NCI-H187 (cell line): ENCODE results near the gene TMEM185B.
"Not testable (repeated sequence)": the region's sequence is repeated elsewhere in the genome, so short reads cannot be mapped to it uniquely, and the experiment has no call there.

Source experiments
- DNase-seq, 2 experiments: peaks; one replicate each; lab custom pipeline; 2025; lab: John Stamatoyannopoulos, UW

Gene TMEM185B

DNA sequence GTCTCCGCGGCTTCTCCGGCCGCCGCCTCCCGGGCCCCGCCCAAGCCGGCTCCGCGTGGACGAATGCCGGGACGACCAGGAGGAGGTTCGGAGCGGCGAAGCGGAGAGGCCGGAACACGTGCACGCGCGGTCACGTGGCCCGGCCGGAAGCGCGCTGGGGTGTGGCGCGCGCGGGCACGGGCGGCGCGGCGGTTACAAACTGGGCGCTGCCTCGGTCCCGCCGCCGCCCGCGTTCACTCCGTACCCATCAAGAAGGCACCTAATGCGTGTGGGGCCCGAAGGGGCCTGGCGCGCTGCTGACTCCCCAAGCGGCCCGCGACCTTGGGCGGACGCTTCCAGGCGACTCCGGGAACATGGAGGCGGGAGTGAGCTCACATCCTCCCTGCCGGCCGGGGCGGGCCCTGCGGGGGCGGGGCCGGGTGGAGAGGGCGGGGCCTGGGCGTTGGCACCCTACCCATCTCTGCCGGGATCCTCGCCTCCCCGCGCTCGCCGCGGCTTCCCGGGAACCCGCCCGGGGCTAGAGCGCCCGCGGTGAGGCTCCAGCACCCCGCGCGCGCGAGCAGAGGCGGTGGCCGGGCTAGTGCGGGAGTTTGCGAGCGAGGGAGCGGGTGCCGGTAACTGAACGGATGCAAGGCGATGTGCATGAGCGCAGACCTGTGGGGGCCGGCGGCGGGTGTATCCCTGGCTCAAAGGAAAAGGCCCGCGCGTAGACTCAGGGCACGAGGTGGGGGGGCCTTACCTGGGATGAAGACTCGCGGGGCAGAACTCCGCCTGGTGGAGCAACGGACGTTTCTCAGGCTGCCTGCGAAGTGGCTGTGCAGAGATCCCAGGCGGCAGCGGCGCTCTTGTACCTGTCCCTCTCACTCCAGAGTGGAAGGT, at the start of gene TMEM185B:
TSS of gene TMEM185B (minus strand) at position 367 of the 879 bp plus-strand sequence. CDS start 424 bp downstream, outside the sequence.
- peak; percentile 54 to 79 for DNase-seq

- no peak for DNase-seq
These were observed 48.6 kb upstream of the TMEM185B start for GRCh38 chr2:120271711-120272379.

- DNase-seq, result no peak
These were observed 46.6 kb upstream of the TMEM185B start for GRCh38 chr2:120269816-120270215.

GRCh38 chr2:120269076-120269744, 46.0 kb upstream of the TMEM185B start:
- no peak for DNase-seq

- DNase-seq, result no peak
These were observed 44.1 kb upstream of the TMEM185B start for GRCh38 chr2:120267348-120267747.

DNA sequence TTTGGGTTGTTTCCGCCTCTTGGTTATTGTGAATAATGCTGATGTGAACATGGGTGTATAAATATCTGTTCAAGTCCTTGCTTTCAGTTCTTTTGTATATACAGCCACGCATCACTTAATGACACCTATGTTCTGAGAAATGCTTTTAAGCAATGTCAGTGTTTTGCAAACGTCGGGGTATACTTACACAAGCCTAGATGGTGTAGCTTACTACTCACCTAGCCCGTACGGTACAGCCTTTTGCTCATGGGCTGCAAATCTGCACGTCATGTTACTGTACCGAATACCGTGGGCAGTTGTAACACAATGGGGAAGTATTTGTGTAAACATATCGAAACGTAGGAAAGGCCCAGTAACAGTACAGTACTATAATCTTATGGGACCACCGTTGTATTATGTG, 41.8 kb upstream of the TMEM185B start:
- no peak for DNase-seq

- DNase-seq, result no peak
These were observed 39.7 kb upstream of the TMEM185B start for GRCh38 chr2:120262761-120263428.

DNA sequence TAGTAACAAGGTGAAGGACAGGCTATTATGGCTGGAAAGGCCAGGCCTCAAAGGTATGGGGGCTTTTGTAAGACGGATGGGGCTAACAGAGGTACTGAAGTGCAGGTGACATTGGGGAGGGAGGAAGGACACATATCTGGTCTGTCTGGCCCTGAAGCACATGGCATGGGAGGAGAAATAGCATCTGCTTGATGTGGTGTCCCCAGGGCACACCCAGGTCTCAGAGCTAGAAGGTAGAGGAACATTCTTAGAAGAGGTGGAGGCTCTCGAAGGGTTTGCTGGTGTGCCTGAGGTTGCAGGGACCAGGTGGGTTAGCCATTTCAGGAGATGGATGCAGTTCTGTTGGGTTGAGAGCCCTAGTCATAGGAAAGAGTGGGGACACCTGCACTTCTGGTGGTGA, 39.0 kb upstream of the TMEM185B start:
- no peak for DNase-seq

DNA sequence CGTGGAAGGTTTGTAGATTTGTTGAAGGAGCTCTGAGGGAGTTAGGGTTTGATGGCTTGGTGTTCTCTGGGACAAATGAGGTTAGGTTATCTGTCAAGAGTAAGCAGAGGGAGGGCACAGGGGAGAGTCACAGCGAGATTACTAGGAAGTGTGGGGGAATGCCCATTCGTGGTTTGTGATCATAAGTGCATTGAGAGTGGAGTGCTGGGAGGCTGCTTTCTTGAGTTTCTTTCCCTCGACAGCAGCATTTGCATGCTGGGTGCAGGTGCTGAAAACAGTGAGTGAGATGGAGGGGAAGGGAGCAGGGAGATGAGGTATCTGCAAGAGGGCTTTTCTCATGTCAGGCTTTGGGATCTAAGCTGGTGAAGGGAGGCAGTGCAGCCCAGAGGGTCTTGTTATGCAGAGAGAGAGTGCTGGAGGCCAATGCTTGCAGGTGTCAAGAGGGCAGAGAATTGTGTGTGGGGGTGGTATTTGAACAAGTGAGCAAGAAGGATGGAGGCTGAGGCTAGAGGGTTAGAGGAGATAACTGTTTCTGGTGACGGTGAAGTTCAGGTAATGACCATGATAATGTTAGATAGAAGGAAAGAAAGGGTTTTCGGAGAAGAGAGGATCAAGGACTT, 38.3 kb upstream of the TMEM185B start:
- no peak for DNase-seq

- no peak for DNase-seq
These were observed 37.5 kb upstream of the TMEM185B start for GRCh38 chr2:120260736-120261135.

- DNase-seq, result not testable (repeated sequence)
These were observed 36.7 kb upstream of the TMEM185B start for GRCh38 chr2:120259939-120260338.

DNA sequence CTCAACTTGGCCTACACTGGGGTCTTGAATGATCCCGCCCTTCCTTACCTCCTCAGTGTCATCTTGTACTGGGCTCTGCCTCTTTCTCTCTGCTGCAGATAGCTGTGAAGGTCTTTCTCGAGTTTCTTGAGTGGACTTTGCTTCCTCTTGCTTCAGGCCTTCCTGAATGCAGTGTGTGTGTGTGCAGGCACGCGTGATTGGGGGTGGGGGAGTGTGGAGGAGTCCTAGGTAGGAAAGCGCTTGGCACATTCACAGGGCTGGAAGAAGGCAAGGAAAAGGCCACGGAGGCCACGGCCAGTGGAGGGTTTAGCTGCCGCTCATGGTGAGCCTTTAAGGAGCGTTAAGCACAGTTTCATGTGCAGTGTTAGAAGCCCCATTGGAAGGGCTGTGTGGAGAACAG, 35.0 kb upstream of the TMEM185B start:
- DNase-seq, result no peak

DNA sequence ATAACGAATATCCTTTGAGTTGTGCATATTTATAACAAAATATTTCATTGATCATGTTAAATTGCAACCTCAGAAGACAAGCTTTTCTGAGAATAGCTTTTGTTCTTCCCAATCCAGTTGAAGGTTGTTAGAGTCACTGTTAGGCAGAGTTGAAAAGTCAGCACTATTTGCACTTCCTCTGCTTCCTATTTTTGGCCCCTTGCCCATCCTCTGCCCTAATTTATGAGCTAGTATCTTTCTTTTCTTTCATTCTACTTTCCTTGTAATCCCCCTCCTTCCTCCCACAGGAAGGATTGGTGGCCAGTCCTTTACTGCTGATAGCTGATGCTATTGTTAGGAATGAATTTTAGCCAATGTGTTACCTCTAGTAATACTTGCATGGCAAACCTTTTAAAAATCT, 34.3 kb upstream of the TMEM185B start:
- no peak for DNase-seq

DNA sequence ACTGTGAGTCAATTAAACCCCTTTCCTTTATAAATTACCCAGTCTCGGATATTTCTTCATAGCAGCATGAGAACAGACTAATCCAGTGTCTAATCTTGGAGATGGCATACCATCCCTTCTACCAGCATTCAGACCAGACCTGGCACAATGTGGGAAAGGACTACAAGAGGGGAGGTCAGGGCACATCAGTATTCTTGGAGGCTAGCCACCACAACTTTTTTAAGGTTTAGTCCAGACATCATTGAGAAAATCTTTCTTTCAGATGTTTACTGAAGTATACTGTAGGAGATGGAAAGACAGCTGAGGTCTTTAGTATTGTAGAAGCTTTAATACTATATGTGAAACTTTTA, 33.4 kb upstream of the TMEM185B start:
- no peak for DNase-seq

- DNase-seq, result no peak
These were observed 32.9 kb upstream of the TMEM185B start for GRCh38 chr2:120255986-120256650.

GRCh38 chr2:120255071-120255470, 31.9 kb upstream of the TMEM185B start:
- no peak for DNase-seq

GRCh38 chr2:120254178-120254577, 31.0 kb upstream of the TMEM185B start:
- no peak for DNase-seq

GRCh38 chr2:120253021-120253882, 30.1 kb upstream of the TMEM185B start:
- no peak for DNase-seq

GRCh38 chr2:120252225-120253020, 29.2 kb upstream of the TMEM185B start, which contains the start of gene RALB:
TSS of gene RALB (plus strand) at chr2:120252852. CDS start at chr2:120278665, 25,813 bp downstream.
- peak; percentile 78 to 92 for DNase-seq
